UCSD-AML1 (cell line): ENCODE results near the gene ADAMTS15.

Source experiments
- DNase-seq: peaks from one replicate; lab custom pipeline; 2025; ENCODE audit not compliant: unreplicated experiment; lab: John Stamatoyannopoulos, UW

Gene ADAMTS15

DNA sequence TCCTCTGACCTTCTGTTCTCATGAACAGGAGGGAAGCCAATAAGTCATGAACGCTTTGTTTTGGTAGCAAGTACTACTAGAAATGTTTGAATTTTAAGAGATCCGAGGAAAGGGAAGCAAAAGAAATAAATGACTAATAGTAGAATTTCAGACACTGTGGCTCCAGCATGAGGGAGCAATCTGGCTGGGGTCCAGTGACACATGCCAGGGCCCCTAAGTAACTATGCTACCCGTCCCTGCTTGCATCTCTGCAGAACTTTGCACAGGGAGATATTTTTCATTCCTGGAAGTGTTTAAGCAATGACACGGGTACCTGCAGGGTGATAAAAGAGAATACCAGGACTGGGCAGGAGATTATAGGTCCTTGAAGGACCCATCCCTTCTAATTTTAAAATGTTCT, 12.8 kb upstream of the ADAMTS15 start:
- no peak for DNase-seq

DNA sequence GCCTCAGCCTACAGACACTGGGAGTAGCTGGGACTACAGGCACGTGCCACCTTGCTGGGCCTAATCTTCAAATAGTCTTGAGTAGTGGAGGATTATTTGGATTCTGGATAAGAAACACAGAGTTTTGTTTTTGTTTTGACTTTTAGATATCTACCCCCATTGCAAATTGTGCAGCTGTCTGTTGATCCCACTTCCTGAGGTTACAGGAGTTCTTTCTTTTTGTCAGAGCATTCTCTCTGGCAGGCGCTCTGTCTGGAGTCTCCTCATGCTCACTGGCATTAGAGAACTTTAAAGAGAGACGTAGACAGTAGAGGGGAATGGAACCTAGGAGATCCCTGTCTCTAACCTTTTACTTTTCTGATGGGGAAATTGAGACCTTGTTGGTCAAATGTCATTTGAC, 12.3 kb upstream of the ADAMTS15 start:
- DNase-seq: no peak

DNA sequence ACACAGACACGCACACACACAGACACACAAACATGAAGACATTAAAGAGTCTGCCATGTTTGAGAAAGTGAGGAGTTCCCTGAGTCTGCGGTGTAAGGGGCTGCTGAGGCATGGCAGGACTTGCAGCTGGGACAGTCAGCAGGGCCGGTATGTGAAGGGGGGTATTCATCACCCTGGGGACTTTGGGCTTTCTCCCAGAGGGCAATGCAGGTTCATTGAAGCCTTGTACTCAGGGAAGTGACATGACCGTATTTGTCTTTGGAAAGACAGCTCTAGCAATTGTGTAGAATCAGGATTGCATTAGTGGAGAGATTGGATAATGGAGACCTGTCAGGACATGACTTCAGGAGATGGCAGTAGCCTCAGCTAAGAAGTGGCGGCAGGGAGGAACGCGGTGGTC, 10.6 kb upstream of the ADAMTS15 start:
- DNase-seq: no peak

DNA sequence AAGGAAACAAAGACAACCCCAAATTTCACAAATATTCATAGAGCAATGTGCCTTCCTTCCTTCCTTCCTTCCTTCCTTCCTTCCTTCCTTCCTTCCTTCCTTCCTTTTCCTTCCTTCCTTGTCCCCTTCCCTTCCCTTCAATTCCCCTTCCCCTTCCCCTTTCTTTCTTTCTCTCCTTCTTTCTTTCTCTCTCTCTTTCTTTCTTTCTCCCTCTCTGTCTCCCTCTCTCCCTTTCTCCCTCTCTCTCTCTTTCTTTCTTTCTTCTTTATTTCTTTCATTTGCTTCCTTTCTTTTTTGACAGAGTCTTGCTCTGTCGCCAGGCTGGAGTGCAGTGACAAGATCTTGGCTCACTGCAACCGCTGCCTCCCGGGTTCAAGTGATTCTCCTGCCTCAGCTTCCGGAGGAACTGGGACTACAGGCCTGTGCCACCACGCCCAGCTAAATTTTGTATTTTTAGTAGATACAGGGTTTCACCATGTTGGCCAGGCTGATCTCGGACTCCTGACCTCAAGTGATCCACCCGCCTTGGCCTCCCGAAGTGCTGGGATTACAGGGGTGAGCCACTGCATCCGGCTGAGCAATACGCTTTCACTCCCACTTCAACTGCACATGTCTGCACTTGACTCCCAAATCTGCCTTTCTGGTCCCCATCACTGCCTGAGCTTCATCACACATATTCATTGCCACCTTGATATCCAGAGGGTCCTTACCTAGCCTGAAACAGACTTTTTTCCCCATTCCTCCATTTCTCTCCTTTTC, 9.9 kb upstream of the ADAMTS15 start:
- peak; percentile 39 for DNase-seq

DNA sequence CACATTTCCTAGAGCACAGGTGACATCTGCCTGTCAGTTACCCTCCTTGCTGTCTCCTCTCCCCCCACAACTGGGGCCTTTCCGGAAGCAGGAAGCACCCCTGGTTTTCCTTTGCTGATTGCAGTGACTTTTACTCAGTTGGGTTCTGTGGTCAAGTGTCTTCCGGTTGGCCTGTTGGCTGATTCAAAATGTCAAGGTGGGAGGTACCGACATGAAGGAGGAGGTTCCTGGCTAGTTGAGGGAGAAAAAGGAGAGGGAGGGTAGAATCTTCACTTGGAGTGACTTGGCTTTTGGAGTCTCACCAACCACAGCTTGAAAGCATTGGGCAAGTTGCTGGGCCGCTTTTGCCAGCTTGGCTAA, 9.3 kb upstream of the ADAMTS15 start:
- peak; percentile 44 for DNase-seq

DNA sequence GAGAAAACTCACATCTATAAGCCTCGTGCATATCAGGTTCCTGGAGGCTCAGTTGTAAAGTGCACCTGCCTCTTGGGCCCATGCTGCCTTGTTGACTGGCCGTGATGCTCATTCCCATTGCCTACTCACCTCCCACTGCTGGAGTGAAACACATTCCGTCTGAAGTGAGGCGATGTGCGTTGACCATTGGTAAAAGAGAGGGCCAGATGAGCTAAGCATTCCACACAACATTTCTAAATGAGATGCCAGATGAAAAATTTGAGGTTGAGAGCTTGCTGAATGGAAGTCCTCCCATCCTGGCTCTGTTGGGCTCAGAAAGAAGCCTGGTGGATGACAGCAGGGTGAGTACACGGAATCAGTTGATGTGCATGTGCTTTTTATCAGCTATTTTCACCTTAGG, 8.6 kb upstream of the ADAMTS15 start:
- no peak for DNase-seq

DNA sequence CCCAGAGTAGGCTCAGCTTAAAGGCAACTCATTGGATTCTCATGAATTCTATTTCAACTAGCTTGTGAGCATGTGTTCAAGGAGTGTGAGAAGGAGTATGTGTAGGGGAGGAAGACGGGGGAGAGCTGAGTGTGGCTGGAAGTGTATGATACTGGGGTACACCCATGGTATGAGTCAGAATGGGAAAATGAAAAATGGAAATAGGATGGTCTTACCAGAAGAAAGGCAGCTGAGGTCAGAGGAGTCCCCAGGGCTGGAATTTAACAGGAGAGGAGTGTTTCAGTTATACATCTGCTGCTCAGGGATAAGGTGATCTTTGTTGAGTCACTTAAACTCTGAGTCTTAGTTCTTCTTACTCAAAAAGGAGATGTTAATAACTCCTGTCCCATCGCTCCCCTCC, 6.7 kb upstream of the ADAMTS15 start:
- DNase-seq: no peak

DNA sequence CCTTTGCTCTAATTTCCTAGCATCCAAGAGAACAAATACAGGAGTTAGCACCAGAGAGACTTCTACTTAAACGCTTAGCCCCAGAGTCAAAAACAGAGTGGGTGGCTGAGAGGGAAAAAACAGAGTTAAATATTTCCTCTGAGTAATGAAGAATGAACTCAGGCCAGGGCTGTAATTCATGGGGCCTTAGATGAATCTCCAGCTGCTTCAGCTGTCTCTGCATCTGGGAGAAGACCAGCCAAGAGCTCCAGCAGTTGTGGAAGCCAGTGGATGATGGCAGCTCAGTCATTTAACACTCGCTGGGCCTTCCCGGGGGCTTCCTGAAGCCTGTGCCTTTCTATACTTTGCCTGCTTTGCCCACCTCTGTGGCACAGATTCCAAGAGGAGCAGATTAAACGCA, 5.7 kb upstream of the ADAMTS15 start:
- no peak for DNase-seq

DNA sequence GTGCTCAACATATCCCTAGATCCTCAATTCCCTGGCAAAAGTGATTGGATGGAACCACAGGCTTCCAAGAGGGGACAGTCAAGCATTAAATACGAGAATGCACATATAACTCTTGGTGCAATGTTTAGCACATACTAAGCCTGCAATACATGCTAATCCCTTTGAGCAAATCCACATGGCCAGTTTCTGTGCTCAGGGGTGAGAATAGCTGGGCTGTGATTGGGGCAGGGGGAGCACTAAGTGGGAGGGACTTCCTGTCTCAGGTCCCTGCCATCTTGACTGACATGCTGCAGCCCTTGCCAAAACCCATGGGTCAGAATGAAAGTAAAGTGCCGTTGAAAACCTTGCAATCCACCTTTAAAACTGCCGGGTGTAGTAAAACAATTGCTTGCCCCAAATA, 2.7 kb upstream of the ADAMTS15 start:
- DNase-seq: no peak

DNA sequence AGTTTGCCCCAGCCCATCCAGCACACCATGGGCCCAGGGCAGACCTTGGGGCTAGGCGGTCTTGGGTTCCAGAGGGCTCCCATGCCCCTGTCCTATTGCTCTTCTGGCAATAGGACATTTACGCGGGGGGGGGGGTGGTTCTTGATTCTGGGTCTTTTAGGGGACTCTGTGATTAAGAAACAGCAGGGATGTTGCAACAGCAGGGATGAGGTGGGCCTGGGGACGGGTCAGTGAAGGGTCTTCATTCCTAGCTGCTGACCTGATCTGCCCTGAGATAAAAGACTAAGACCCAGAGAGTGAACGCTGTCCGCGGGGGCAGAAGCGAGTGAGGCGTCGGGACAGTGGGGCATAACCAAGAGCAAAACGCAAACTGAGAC, 418 bp upstream of the ADAMTS15 start:
- no peak for DNase-seq

DNA sequence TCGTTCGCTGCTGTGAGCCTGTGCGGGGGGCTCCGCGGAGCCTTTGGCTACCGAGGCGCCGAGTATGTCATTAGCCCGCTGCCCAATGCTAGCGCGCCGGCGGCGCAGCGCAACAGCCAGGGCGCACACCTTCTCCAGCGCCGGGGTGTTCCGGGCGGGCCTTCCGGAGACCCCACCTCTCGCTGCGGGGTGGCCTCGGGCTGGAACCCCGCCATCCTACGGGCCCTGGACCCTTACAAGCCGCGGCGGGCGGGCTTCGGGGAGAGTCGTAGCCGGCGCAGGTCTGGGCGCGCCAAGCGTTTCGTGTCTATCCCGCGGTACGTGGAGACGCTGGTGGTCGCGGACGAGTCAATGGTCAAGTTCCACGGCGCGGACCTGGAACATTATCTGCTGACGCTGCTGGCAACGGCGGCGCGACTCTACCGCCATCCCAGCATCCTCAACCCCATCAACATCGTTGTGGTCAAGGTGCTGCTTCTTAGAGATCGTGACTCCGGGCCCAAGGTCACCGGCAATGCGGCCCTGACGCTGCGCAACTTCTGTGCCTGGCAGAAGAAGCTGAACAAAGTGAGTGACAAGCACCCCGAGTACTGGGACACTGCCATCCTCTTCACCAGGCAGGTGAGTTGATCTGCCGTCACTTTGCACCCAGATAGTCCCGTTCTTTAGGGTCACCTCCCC, 1.0 kb downstream of the ADAMTS15 start:
- no peak for DNase-seq

DNA sequence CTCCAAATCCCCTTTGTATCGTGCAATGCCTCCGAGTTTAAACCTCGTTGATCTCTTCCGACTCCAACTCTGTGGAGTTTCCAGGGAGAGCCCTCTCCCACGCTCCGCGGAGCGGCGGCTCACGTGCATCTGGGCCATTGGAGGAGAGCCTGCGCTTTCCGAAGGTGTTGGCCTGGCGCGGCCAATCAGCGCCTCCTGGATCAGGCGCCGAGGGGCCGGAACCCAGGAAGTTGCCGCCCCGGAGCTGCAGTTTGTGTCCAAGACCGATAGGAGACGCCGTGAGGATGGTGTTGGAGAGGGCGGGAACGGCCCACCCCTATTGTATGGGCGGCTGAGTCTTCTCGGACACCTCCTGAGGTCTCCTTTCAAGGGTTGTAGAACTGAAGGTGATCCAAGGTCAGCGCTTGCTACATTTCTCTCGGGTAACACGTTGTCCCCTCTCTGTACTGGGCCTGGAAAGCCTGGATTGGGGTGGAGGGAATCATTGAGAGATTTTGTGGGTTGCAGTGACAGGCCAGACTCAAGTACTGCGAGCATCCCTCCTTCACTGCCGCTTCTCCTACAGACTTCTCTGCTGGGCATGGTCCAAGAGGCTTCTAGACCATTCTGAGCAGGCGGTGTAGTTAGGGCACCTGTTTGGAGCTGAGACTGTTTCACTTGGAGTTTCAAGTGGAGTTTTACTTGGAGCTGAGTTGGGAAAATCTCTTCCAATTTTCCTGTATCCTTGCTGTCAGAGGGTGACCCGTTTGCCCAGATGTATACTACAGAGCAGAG, 1.7 kb downstream of the ADAMTS15 start:
- no peak for DNase-seq

DNA sequence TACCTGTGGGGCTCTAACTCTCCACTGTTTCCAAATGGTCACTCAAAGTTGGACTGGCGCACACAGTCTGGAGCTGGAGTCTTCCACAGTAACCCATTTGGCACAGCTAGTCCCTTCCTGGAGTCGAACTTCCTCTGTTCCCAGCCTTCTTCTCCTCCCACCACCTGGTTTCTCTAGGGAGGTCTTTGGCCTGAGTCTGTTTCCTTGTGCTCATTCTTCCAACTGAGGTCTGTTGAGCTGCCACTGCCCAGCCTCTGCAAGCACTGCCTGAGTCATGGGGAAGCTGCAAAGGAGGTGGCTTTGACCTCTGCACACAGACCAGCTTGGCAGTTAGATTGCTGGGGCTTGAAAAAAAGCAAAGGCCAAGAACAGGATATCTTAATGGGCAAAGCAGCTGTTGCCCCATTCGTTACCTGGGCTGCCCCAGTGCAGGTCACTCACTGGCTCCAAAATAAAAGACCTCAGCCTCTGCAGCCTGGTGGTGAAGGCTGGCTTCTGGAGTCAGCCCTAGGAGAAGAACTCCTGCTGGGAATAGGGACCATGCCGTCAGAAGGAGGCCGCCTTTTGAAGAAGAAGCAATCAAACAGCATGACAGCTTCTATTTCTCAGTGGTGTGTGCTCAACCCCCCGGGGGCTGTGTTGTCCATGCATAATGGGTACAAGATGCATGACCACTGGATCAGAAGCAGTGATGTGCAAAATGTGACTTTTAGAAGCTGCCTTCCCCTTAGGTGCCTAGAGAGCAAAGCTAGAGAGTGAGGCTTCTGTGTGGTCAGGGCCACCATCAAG, 3.0 kb downstream of the ADAMTS15 start:
- DNase-seq: no peak

DNA sequence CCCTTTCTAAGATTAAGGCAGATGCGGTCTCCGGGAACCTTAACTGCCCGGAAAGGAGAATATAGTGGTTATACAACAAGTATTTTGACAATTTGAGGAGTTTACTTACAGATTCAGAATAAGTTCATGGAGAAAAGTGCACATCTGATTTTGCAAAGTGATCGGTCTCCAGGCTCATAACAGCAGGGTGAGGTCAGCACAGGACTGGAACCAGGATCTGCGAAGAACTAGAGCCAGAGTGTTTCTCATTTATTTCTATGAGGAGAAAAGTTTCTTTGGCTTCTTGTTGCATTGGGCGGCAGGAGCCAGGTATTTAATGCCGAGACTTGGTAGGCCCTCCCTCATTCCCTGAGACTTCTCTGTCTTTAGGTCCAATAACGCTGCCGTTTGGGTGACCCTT, 3.7 kb downstream of the ADAMTS15 start:
- no peak for DNase-seq

DNA sequence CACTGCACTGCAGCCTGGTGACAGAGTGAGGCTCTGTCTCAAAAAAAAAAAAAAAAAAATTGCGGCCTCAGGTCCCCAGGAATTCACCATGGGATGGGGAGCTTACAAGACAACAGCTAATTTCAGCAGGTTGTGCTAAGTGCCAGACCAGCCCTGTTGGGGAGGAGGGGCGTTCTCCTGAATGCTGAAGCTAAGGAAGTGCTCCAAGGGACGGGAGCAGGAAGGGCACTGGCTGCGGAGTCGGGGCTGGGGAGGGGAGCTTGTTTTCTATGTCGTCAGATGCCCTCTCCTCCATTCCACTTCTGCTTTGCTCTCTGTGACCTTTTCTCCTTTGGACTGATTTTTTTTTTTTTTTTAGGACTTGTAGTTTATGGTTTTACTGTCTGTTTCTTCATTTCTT, 4.5 kb downstream of the ADAMTS15 start:
- DNase-seq: no peak

DNA sequence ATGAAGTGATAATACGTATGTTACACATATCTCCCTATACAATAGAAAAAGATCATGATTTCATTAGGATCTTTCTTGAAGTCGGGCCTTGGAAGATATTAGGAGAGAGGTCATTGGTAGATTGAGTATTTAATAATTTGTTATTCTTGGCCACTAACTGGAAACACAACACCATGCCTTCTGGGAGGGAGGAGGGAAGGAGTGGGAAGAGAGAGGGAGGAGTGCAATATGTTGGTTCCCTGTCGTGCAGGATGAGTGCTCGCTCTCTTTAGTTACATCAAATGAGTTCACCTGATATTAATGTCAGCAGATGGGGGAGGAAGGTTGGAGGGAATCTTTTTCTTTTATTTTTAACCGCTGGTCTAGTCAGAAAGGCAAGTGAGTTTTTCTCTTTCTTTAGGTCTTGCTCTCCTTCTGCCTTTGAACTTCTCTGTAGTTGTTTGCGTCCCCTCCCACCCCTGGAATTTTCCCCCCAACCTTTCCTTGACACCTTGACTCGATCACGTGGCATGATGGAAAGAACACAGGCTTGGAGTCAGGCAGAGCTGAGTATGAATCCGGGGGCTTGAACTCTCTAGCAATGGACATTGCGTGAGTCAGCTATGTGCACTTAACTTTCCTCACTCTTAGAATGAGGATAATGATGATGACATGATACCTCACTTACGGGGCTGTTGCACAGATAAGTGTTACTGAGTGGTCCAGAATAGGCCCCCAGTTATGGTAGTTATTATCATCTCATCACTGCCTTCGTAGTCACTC, 6.2 kb downstream of the ADAMTS15 start:
- DNase-seq: no peak

DNA sequence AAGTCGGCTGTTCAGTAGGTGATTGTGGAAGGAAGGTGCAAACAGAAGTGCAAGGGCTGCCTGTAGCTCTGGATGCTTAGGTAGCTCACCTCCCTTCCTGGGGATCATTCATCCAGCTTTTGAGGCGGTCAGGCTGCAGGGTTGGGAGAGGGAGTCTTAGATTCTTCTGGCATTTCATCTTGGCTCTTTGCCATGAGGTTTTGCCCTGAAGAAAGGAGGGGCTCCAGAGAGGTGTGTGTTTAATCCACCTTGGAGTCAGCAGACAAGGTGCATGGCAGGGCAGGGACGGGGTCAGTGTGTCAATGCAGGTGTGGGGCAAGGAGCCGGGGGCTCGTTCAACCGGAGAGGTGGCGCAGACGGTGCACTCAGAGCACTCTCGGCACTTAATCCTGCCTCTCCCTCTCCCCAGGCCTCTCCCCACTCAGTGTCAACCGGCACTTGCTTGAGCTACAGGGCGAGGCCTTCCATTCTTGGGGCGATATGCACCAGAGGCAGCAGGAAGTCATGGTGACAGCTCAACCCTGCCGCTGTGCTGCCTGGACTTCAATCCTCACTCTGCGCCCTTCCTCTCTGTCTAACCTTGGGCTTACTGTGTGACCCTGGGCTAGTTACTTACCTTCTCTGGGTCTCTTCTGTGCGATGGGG, 7.2 kb downstream of the ADAMTS15 start:
- DNase-seq: no peak

DNA sequence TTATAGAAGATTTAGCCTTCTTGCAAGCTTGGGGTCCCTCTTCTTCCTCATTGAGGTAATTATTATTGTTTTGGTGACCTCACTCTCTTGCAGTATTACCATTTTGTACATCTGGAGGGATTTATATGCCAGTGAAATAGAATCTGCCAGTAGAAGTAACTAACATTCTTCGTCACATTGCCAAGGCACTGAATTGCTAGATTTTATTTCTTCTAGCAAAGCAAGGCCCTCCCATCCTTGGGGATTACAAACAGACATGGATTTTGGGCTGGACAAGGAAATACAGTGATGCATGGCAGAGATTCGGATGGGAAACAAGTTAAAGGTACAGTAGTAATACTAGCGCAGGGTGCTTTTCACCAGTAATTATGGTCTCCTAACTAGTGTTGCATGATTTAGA, 7.8 kb downstream of the ADAMTS15 start:
- no peak for DNase-seq

DNA sequence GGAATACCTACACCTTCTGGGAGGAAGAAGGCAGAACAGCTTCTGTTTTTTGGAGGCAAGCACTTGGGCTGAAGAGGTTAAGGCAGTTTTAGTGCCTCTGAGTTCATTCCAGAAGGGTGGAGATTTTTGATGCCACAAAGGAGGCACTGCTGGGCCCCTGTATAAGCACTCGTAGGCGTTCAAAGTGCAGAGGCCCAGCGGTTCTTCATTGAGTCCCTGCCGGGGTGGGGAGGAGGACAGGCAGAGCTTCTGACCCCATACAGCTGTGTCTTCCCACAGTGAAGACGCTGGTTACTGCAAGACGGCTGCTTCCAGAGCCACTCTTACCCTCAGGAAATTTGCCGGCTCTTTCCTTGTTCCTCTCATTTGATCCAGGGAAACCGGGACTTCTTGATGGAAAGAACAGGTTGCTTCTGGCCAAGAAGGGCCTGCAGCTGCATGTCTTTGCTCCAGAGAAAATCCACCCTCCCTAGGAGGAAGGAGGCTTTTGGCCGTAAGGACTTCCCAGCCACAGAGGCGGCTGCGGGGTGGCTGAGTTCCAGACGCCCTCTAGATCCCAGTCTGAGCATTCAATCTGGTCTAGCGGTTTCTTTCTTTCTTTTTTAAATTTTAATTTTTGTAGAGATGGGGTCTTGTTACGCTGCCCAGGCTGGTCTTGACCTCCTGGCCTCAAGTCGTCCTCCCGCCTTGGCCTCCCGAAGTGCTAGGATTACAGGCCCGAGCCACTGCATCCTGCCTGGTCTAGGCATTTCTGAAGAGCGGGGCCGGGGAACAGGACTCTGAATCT, 9.4 kb downstream of the ADAMTS15 start:
- DNase-seq: no peak

DNA sequence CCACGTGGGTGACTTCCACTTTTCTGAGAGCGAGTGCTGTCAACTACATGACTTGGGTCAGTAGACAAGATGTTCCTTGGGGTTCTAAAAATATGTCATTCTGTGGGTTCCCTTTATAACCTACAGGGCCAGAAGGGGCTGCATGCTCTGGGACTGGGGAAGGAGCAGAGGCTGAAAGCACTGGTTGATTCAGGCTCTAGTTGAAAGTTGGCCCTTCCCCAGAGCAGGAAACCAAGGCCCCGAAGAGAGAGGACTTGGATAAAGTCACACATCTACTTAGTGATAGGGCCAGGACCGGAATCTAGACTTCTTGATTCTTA, 9.9 kb downstream of the ADAMTS15 start:
- DNase-seq: no peak
